Stimulated activated CD4-positive, alpha-beta T cell treated with anti-CD3 and anti-CD28 coated beads, Interleukin-2, amount 100 ng/mL, for 4 hours (primary cell): Measurements from ENCODE around the gene KY.

ENCODE experiments used
- DNase-seq: peaks from one replicate; pipeline ENCODE4 v3.0.0-alpha.2; 2020; ENCODE audit warnings: low read depth

Gene KY

GRCh38 chr3:134667956-134668355, 17.1 kb upstream of the KY start:
- DNase-seq = no peak

GRCh38 chr3:134667406-134667805, 16.6 kb upstream of the KY start:
- DNase-seq = no peak

GRCh38 chr3:134666885-134667284, 16.1 kb upstream of the KY start:
- no peak for DNase-seq

- no peak for DNase-seq
Measured at GRCh38 chr3:134666466-134666865, 15.6 kb upstream of the KY start.

GRCh38 chr3:134666052-134666451, 15.2 kb upstream of the KY start:
- DNase-seq = no peak

GRCh38 chr3:134665243-134665642, 14.4 kb upstream of the KY start:
- no peak for DNase-seq

GRCh38 chr3:134663721-134664456, 13.1 kb upstream of the KY start:
- DNase-seq = no peak

- no peak for DNase-seq
Measured at GRCh38 chr3:134660046-134660441, 9.2 kb upstream of the KY start.

- DNase-seq = no peak
Measured at GRCh38 chr3:134659391-134660045, 8.7 kb upstream of the KY start.

- DNase-seq = no peak
Measured at GRCh38 chr3:134658555-134658954, 7.7 kb upstream of the KY start.

- DNase-seq = no peak
Measured at GRCh38 chr3:134656211-134656800, 5.5 kb upstream of the KY start.

GRCh38 chr3:134655706-134656105, 4.9 kb upstream of the KY start:
- DNase-seq = no peak

GRCh38 chr3:134654031-134654430, 3.2 kb upstream of the KY start:
- DNase-seq = no peak

- no peak for DNase-seq
Measured at GRCh38 chr3:134652886-134653630, 2.2 kb upstream of the KY start.

GRCh38 chr3:134652409-134652831, 1.6 kb upstream of the KY start:
- DNase-seq = no peak

GRCh38 chr3:134651347-134652041, 672 bp upstream of the KY start:
- no peak for DNase-seq

- no peak for DNase-seq
Measured at GRCh38 chr3:134649106-134649705, 1.6 kb downstream of the KY start.

GRCh38 chr3:134647902-134648760, 2.7 kb downstream of the KY start:
- no peak for DNase-seq

GRCh38 chr3:134646086-134646485, 4.7 kb downstream of the KY start:
- no peak for DNase-seq

GRCh38 chr3:134645515-134645914, 5.3 kb downstream of the KY start:
- DNase-seq = no peak
